HG02981 (cell line): Measurements from ENCODE around the gene SLC37A4.
"Not testable (repeated sequence)": the region's sequence is repeated elsewhere in the genome, so short reads cannot be mapped to it uniquely, and the experiment has no call there.

ENCODE experiments used
- ATAC-seq: cut with Tn5 transposase; IDR thresholded peaks from one replicate; pipeline ENCODE4 v1.9.1; 2021; ENCODE audit warnings: mild to moderate bottlenecking, moderate library complexity; ENCODE audit not compliant: unreplicated experiment

The SLC37A4 gene

DNA sequence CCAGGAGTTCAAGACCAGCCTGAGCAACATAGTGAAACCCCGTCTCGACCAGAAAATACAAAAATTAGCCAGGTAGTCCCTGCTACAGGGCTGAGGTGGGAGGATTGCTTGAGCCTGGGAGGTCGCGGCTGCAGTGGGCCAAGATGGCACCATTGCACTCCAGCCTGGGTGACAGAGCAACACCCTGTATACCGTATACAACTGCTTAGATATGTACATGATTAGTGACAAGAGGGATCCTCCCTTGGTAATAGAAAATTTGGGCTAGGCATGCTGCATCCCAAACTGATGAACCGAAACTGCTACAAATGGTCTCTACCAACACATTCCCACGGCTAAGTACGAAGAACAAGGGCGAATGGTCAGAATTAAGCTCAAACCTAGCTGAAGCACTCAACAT lies 12.2 kb upstream of the SLC37A4 start:
- no peak for ATAC-seq

- no peak for ATAC-seq
Observed at GRCh38 chr11:119041821-119042514, 11.3 kb upstream of the SLC37A4 start.

DNA sequence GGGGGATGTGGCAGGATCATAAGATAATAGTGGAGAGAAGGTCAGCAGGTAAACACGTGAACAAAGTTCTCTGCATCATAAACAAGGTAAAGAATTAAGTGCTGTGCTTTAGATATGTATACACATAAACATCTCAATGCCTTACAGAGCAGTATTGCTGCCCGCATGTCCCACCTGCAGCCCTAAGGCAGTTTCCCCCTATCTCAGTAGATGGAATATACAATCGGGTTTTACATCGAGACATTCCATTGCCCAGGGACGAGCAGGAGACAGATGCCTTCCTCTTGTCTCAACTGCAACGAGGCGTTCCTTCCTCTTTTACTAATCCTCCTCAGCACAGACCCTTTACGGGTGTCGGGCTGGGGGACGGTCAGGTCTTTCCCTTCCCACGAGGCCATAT lies 8.8 kb upstream of the SLC37A4 start:
- not testable (repeated sequence) for ATAC-seq

DNA sequence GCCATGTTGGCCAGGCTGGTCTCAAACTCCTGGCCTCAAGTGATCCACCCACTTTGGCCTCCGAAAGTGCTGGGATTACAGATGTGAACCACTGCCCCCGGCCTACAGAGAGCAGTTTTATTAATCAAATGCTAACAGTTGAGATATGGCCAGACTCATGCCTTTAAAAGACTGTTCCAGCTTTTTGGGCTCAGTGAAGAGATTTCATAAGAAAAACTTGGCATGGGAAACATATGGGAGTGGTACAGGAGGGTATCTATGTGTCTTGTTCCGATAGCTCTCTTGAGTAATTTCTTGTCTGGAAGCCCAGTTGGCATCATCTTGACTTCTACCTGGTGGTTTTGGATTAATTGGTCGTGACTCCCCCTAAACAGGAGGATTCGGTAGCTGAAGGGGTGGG lies 8.2 kb upstream of the SLC37A4 start:
- no peak for ATAC-seq

GRCh38 chr11:119034813-119035212 lies 4.1 kb upstream of the SLC37A4 start:
- ATAC-seq: no peak

- not testable (repeated sequence) for ATAC-seq
Observed at GRCh38 chr11:119033421-119033820, 2.7 kb upstream of the SLC37A4 start.

- ATAC-seq: no peak
Observed at GRCh38 chr11:119031912-119032280, 1.2 kb upstream of the SLC37A4 start.

- ATAC-seq: peak; percentile 6
Observed at GRCh38 chr11:119030029-119030328, 698 bp downstream of the SLC37A4 start.

GRCh38 chr11:119029340-119030028 lies 1.2 kb downstream of the SLC37A4 start:
- ATAC-seq: peak; percentile 4

DNA sequence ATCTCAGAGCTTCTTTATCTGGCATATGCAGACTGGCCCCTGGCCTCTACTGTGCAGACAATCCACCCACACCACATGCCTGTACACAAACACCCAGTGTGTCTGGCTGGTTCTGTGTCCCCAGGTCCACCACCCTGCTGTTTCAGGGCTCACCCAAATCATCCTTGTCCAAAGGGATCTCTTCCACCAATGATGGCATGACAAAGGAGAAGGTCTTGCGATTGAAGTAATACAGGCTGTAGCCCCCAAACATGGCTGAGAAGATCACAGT lies 1.7 kb downstream of the SLC37A4 start:
- no peak for ATAC-seq

DNA sequence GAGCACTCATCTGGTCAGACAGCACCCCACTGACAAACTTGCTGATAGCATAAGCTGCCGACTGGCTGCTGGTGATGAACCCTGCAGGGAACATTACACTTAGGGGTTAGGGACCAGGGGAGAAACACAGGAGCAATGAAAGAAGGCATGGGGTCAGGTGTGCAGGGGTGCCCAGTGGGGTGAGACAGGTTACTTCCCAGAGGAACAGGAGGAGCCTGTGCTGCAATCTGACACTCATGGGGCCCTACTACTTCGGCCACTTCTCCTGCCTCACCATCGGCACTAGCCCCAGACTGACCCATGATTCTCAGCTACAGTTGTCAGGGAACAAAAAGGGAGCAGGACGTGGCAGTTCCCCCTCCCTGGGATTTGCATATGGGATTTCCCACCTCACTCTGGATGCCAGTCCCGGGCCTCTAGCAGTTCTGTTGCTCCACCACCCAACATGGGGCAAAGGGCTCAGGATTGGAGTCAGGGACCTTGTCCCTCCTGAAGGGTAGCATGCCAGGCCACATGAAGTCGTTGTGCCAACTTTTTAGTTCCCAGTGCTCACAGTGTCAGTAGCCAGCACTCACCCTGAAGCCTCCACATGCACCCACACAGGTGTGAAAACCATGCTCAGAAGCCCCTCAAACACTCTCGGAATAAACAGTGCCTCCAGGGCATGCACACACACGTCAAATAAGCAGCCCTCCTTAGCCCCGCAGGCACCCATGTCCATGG lies 2.2 kb downstream of the SLC37A4 start:
- ATAC-seq: no peak

GRCh38 chr11:119027561-119028345 lies 2.9 kb downstream of the SLC37A4 start:
- no peak for ATAC-seq

- no peak for ATAC-seq
Observed at GRCh38 chr11:119026970-119027369, 3.7 kb downstream of the SLC37A4 start.

DNA sequence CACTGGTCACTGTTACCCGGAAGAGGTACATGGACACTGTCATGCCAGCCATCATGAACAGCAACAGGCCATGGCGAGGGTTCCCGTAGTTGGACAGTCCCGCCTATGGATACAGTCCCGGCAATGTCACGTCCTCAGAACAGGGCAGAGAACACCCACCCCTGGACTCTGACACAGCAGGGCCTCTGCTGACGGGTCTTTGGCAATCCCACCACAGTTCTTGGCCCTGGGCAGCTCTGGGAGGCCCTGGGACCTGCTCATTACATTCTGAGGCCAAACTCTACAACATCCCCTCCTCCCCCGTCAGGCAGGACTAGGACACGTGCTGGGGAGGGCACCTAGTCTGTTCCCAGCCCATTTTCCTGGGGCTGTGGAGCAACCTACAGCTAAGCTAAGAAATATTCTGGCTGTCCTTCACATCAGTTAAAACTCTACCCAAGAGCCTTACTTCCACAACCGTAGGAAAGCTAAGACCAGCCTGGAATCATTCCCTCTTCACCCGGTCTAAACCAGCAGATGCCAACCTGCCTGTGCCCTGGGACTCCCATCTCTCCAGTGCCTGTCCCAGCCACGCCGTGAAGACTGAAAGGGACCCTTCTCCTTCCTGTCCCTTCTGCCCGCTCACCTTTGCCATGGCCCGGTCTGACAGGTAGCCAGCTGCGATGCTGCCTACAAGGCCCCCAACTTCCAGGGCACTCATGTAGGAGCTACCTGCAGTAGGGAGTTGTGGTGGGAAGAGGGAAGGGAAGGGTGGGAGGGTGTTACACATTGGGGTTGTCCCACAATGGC lies 4.5 kb downstream of the SLC37A4 start:
- ATAC-seq: no peak

GRCh38 chr11:119025541-119025940 lies 5.1 kb downstream of the SLC37A4 start:
- no peak for ATAC-seq

- no peak for ATAC-seq
Observed at GRCh38 chr11:119025099-119025473, 5.6 kb downstream of the SLC37A4 start.

DNA sequence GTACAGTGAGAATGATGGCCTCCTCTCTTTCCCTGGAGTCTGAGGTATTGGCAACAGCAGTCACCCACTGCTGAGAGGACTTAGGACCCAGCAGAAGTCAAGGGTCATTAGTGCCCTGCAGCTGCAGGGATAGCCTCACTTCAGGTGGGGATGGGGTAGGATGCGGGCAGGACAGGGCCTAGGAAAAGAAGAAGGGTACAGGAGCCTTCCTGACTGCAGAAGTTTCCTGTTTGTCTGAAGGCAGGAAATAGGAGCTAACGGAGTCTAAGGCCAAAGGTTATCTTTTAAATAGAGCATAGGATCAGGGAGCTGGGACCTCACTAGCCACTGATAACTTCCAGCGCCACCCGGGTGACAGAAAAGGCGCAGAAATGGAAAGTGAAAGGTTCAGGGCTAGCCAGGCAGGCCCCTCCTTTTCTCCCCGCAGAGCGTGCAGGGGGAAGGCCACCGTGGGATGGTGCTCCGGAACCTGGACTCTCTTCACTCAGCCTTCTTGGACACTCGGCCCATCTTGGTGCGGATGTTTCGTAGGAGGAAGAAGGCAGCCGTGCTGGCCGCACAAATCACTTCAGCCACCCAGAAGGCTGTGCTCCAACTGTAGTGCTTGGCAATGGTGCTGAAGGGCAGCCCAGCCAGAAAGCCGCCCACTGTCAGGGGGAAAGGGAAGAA lies 6.1 kb downstream of the SLC37A4 start:
- ATAC-seq: no peak

- no peak for ATAC-seq
Observed at GRCh38 chr11:119023741-119024140, 6.9 kb downstream of the SLC37A4 start.

GRCh38 chr11:119021631-119022030 lies 9.0 kb downstream of the SLC37A4 start:
- no peak for ATAC-seq

DNA sequence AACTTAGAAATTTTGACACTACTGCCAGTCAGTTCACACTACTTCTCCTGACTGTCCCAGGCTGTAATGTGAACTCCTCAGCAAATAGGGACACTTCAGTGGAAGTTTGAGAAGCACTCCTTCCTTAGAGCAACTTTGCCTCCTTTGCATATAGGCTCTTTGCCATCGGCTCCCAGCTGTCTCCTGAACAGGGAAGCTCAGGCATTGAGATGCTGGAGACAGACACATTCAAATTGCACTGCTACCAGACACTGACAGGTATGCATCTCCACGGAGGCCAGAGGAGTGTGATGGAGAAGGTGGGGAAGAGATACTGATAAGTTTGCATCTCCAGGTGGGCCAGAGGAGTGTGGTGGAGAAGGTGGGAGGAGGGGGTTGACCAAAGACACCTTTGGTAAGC lies 10.7 kb downstream of the SLC37A4 start:
- no peak for ATAC-seq
